Measurements from ENCODE around the gene KRTAP29-1. TPM values are rescaled to one million over a fixed set of nuclear protein-coding genes. Genes with fewer than 3 reads are reported as not detected.
"Not testable (repeated sequence)": the region's sequence is repeated elsewhere in the genome, so short reads cannot be mapped to it uniquely, and the experiment has no call there.

KRTAP29-1 gene
- total RNA-seq, 1 donor from 2014 or later: not detected

DNA sequence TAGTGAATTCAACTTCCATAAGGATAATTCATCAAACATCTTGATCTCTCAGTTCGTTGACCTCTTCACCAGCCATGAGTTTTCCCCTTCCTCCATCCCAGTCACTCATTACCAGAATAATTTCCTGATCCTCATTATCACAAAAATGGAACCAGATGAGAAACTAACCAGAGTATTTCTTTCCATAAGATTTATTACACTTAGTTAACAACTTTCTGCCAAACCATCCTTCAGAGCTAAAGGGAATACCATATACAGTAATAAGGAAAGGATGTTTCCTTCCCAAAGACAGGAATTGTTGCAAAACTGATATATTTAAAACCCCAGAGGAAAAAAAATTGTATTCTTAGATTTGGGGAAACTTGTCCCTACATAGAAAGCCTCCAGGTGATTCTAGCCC lies 8.6 kb downstream of the KRTAP29-1 start:
- Mint-ChIP-seq H3K4me1 (ENCODE audit: low read depth) (no peaks in the 10 kb centered on the region), H3K36me3 (ENCODE audit: insufficient read depth) (no peaks in the 10 kb centered on the region), H3K4me3 (ENCODE audit: low read depth) (no peak overlapping the region), H3K9me3 (ENCODE audit: low read depth) (no peaks in the 10 kb centered on the region), H3K27me3 (no peaks in the 10 kb centered on the region), H3K27ac (no peak overlapping the region)
- TF ChIP-seq, protein P1, sequence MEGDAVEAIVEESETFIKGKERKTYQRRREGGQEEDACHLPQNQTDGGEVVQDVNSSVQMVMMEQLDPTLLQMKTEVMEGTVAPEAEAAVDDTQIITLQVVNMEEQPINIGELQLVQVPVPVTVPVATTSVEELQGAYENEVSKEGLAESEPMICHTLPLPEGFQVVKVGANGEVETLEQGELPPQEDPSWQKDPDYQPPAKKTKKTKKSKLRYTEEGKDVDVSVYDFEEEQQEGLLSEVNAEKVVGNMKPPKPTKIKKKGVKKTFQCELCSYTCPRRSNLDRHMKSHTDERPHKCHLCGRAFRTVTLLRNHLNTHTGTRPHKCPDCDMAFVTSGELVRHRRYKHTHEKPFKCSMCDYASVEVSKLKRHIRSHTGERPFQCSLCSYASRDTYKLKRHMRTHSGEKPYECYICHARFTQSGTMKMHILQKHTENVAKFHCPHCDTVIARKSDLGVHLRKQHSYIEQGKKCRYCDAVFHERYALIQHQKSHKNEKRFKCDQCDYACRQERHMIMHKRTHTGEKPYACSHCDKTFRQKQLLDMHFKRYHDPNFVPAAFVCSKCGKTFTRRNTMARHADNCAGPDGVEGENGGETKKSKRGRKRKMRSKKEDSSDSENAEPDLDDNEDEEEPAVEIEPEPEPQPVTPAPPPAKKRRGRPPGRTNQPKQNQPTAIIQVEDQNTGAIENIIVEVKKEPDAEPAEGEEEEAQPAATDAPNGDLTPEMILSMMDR (IDR thresholded peaks at IDR 0.05; ENCODE audit: unreplicated experiment): no peak
- no peak for DNase-seq (ENCODE audit: low spot score, unreplicated experiment)

DNA sequence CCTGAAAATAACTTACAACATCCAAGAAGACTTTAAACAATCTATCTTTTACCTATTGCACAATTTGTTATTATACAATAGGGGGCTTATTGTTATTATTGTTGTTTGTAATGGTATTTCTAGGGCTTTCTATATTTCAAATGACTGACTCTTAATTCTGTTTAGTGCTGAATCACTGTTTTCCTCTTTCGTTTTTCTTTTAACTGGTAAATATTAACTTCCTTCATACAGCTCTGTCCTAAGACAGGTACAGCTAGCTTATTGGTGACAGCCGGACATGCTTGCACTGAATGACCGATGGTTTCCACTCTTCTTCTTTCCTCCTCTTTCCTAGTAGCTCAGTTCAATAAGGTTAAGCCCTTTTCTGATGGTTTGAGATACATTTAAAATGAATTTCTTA lies 15.6 kb downstream of the KRTAP29-1 start:
- H3K36me3 Mint-ChIP-seq (ENCODE audit: insufficient read depth): no peaks in the 10 kb centered on the region
- no peak overlapping the region for H3K4me3 Mint-ChIP-seq (ENCODE audit: low read depth)

DNA sequence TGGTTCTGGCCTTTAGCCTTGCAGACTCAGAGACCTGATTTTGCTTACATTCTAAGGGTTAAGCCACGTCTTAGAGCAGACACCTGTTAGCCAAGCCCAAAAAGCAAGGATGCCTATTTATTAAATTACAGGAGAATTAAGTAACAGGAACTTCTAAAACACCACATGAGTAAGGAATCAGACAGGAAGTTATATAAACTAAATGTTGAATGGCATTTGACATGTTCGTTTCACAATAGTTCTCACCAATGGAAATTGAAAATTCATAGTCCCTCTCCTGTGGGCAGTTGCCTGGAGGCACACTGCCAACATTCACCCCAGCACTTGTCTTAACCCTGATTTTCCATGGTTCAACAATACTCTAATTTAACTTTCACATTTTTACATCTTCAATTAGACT lies 18.1 kb downstream of the KRTAP29-1 start:
- H3K27me3 Mint-ChIP-seq: no peaks in the 10 kb centered on the region

More for the DNA sequence above, 15.6 kb downstream of the KRTAP29-1 start:
- Mint-ChIP-seq H3K4me1 (ENCODE audit: low read depth) (peaks cover 4% of the 10 kb centered on the region), H3K9me3 (ENCODE audit: low read depth) (no peaks in the 10 kb centered on the region), H3K27ac (no peak overlapping the region), H3K27me3 (no peaks in the 10 kb centered on the region)
- DNase-seq (ENCODE audit: low spot score, unreplicated experiment): no peak
- TF ChIP-seq, protein P1 (IDR thresholded peaks at IDR 0.05; ENCODE audit: unreplicated experiment): no peak

GRCh38 chr17:41284043-41284442 lies 18.6 kb downstream of the KRTAP29-1 start:
- no peak overlapping the region for H3K4me3 Mint-ChIP-seq (ENCODE audit: low read depth)
- peaks cover 1% of the 10 kb centered on the region for H3K27me3 Mint-ChIP-seq

More for the DNA sequence above, 18.1 kb downstream of the KRTAP29-1 start:
- Mint-ChIP-seq H3K4me1 (ENCODE audit: low read depth) (peaks cover 4% of the 10 kb centered on the region), H3K9me3 (ENCODE audit: low read depth) (no peaks in the 10 kb centered on the region), H3K4me3 (ENCODE audit: low read depth) (no peak overlapping the region), H3K27ac (no peak overlapping the region), H3K36me3 (ENCODE audit: insufficient read depth) (no peaks in the 10 kb centered on the region)
- TF ChIP-seq, protein P1 (IDR thresholded peaks at IDR 0.05; ENCODE audit: unreplicated experiment): no peak
- DNase-seq (ENCODE audit: low spot score, unreplicated experiment): no peak

DNA sequence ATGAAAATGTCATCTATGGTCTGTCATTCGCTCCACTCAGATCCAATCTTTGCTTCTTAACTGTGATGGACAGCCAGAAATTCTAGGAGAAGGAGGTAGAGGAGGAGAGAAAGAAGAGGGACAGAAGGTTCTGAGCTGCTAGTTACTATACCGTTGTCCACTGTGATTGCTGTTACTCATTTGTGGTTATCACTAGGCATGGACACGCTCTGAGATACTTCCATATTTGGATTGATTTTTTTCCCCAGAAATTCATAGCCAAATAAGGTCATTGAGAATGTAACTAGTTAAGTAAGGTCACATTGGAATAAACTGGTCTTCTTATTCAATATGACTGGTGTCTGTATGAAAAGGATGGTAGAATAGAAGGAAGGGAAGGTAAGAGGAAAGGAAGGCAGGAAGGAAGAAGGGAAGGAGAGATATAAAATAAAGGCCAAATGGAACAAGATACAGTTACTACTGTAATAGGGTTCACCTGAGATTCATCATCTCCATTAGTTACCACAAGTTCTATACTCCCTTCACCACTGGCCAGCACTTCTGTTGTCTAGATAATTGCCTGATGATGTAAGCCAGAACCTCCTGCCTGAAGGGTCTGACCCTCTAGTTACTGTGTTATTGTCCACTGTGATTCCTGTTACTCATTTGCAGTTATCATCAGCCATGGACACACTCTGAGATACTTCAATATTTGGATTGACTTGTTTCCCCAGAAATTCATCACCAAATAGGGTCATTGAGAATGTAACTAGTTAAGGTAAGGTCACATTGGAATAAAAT lies 24.3 kb downstream of the KRTAP29-1 start:
- Mint-ChIP-seq H3K4me3 (ENCODE audit: low read depth) (no peak overlapping the region), H3K36me3 (ENCODE audit: insufficient read depth) (no peaks in the 10 kb centered on the region), H3K4me1 (ENCODE audit: low read depth) (no peaks in the 10 kb centered on the region), H3K27me3 (peaks cover 15% of the 10 kb centered on the region), H3K27ac (no peak overlapping the region), H3K9me3 (ENCODE audit: low read depth) (no peaks in the 10 kb centered on the region)
- TF ChIP-seq, protein P1 (IDR thresholded peaks at IDR 0.05; ENCODE audit: unreplicated experiment): no peak
- DNase-seq (ENCODE audit: low spot score, unreplicated experiment): no peak

More at GRCh38 chr17:41284043-41284442, 18.6 kb downstream of the KRTAP29-1 start:
- Mint-ChIP-seq H3K9me3 (ENCODE audit: low read depth) (no peaks in the 10 kb centered on the region), H3K4me1 (ENCODE audit: low read depth) (peaks cover 4% of the 10 kb centered on the region), H3K36me3 (ENCODE audit: insufficient read depth) (no peaks in the 10 kb centered on the region), H3K27ac (no peak overlapping the region)
- TF ChIP-seq, protein P1 (IDR thresholded peaks at IDR 0.05; ENCODE audit: unreplicated experiment): no peak
- no peak for DNase-seq (ENCODE audit: low spot score, unreplicated experiment)

DNA sequence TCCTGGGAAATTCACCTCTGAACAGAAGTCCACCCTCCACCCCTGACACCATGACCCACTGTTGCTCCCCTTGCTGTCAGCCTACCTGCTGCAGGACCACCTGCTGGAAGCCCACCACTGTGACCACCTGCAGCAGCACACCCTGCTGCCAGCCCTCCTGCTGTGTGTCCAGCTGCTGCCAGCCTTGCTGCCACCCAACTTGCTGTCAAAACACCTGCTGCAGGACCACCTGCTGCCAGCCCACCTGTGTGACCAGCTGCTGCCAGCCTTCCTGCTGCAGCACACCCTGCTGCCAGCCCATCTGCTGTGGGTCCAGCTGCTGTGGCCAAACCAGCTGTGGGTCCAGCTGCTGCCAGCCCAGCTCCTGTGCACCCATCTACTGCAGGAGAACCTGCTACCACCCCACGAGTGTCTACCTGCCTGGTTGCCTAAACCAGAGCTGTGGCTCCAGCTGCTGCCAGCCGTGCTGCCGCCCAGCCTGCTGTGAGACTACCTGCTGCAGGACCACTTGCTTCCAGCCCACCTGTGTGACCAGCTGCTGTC lies 26.9 kb downstream of the KRTAP29-1 start, which contains the start of gene KRTAP9-7:
Gene KRTAP9-7, plus strand, starts transcription at position 51 of the 543 bp plus-strand sequence. Its CDS starts 0 bp downstream, at position 51.
- H3K9me3 Mint-ChIP-seq (ENCODE audit: low read depth); H3K4me3 Mint-ChIP-seq (ENCODE audit: low read depth); H3K27ac Mint-ChIP-seq; H3K36me3 Mint-ChIP-seq (ENCODE audit: insufficient read depth); H3K4me1 Mint-ChIP-seq (ENCODE audit: low read depth); DNase-seq (ENCODE audit: low spot score, unreplicated experiment): not testable (repeated sequence)
- peaks cover 15% of the 10 kb centered on the region for H3K27me3 Mint-ChIP-seq
